ENCODE measurements around the gene FBXL19. TPM values are rescaled to one million over a fixed set of nuclear protein-coding genes. Genes with fewer than 3 reads are reported as not detected.

FBXL19 gene
- polyA plus RNA-seq, 1 donor from 2014 or later, result 99.6 TPM

- Histone ChIP-seq H2AFZ (ENCODE audit: low read depth, low read length) (no peak overlapping the region), H3K9me2 (ENCODE audit: insufficient read depth, low read length) (no peaks in the 10 kb centered on the region), H3K36me3 (ENCODE audit: insufficient read depth, low read length) (no peaks in the 10 kb centered on the region), H3K4me2 (ENCODE audit: low read length) (no peak overlapping the region), H3K4me3 (ENCODE audit: low read length) (no peak overlapping the region), H4K20me1 (ENCODE audit: insufficient read depth) (no peaks in the 10 kb centered on the region), H3K79me2 (replicated peaks; ENCODE audit: insufficient read depth, low read length) (no peaks in the 10 kb centered on the region), H3K27ac (ENCODE audit: low read length) (no peak overlapping the region), H3F3A (ENCODE audit: insufficient read depth, low read length, poor library complexity, severe bottlenecking) (no peaks in the 10 kb centered on the region), H3K27me3 (ENCODE audit: insufficient read depth, low read depth, low read length) (no peaks in the 10 kb centered on the region), H3K9me3 (ENCODE audit: low read length) (no peaks in the 10 kb centered on the region), H3K9ac (ENCODE audit: low read length) (no peak overlapping the region)
- no peak for TF ChIP-seq EZH2 (IDR thresholded peaks at IDR 0.05; ENCODE audit: borderline replicate concordance, insufficient read depth, low read length, poor library complexity, severe bottlenecking)
- no peak for TF ChIP-seq REST (IDR thresholded peaks at IDR 0.05; ENCODE audit: borderline replicate concordance)
- TF ChIP-seq SMC3 (conservative IDR thresholded peaks at IDR 0.05; ENCODE audit: poor library complexity), result no peak
- no peak for TF ChIP-seq TAF1 (IDR thresholded peaks at IDR 0.05; ENCODE audit: low read depth)
- TF ChIP-seq MXI1 (conservative IDR thresholded peaks at IDR 0.05; ENCODE audit: poor library complexity, severe bottlenecking), result no peak
- TF ChIP-seq POLR2AphosphoS5 (IDR thresholded peaks at IDR 0.05), result no peak
- TF ChIP-seq RAD21 (conservative IDR thresholded peaks at IDR 0.05), result no peak
- TF ChIP-seq EP300 (conservative IDR thresholded peaks at IDR 0.05; ENCODE audit: poor library complexity, severe bottlenecking), result no peak
- no peak for TF ChIP-seq CTCF (IDR thresholded peaks at IDR 0.05; ENCODE audit: poor library complexity, severe bottlenecking)
Observed at GRCh38 chr16:30980023-30980371, 56.6 kb downstream of the FBXL19 start.

- H3F3A ChIP-seq (ENCODE audit: insufficient read depth, low read length, poor library complexity, severe bottlenecking), result no peaks in the 10 kb centered on the region
- no peaks in the 10 kb centered on the region for H3K9me2 ChIP-seq (ENCODE audit: insufficient read depth, low read length)
- no peaks in the 10 kb centered on the region for H3K79me2 ChIP-seq (replicated peaks; ENCODE audit: insufficient read depth, low read length)
- H3K9me3 ChIP-seq (ENCODE audit: low read length), result no peaks in the 10 kb centered on the region
- no peak overlapping the region for H3K4me2 ChIP-seq (ENCODE audit: low read length)
- TF ChIP-seq EZH2 (IDR thresholded peaks at IDR 0.05; ENCODE audit: borderline replicate concordance, insufficient read depth, low read length, poor library complexity, severe bottlenecking) (no peak), TAF1 (IDR thresholded peaks at IDR 0.05; ENCODE audit: low read depth) (no peak), POLR2AphosphoS5 (IDR thresholded peaks at IDR 0.05) (no peak), MXI1 (conservative IDR thresholded peaks at IDR 0.05; ENCODE audit: poor library complexity, severe bottlenecking) (no peak), REST (IDR thresholded peaks at IDR 0.05; ENCODE audit: borderline replicate concordance) (no peak), RAD21 (conservative IDR thresholded peaks at IDR 0.05) (no peak), EP300 (conservative IDR thresholded peaks at IDR 0.05; ENCODE audit: poor library complexity, severe bottlenecking) (no peak), SMC3 (conservative IDR thresholded peaks at IDR 0.05; ENCODE audit: poor library complexity) (no peak), CTCF (IDR thresholded peaks at IDR 0.05; ENCODE audit: poor library complexity, severe bottlenecking) (no peak)
- no peaks in the 10 kb centered on the region for H4K20me1 ChIP-seq (ENCODE audit: insufficient read depth)
- no peaks in the 10 kb centered on the region for H3K27me3 ChIP-seq (ENCODE audit: insufficient read depth, low read depth, low read length)
- H2AFZ ChIP-seq (ENCODE audit: low read depth, low read length), result no peak overlapping the region
- no peak overlapping the region for H3K27ac ChIP-seq (ENCODE audit: low read length)
- no peak overlapping the region for H3K4me3 ChIP-seq (ENCODE audit: low read length)
- no peaks in the 10 kb centered on the region for H3K36me3 ChIP-seq (ENCODE audit: insufficient read depth, low read length)
- H3K9ac ChIP-seq (ENCODE audit: low read length), result no peak overlapping the region
Observed at GRCh38 chr16:30980434-30980833, 57.1 kb downstream of the FBXL19 start.

Data from neural cell (in vitro differentiated cells).